ENCODE results near the gene ADAMTS14.
"Not testable (repeated sequence)": the region's sequence is repeated elsewhere in the genome, so short reads cannot be mapped to it uniquely, and the experiment has no call there.

The ADAMTS14 gene

DNA sequence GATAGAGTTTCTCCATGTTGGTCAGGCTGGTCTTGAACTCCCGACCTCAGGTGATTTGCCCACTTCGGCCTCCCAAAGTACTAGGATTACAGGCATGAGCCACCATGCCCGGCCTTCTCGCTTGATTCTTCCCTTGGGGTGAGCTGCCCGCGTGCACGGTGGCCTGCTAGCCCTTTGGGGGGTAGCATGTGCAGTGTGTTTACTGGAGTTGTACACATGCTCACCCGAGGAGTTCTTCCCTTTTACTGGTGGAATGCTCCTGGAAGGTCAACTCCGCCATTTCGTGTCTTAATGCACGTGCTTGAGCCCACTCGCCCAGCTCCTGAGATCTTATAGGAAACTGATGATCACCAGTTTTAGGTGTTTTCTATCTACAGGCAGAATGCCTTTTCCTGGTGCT, 17.0 kb upstream of the ADAMTS14 start:
- DNase-seq, result no peak

GRCh38 chr10:70656489-70656888, 15.8 kb upstream of the ADAMTS14 start:
- DNase-seq, result no peak

DNA sequence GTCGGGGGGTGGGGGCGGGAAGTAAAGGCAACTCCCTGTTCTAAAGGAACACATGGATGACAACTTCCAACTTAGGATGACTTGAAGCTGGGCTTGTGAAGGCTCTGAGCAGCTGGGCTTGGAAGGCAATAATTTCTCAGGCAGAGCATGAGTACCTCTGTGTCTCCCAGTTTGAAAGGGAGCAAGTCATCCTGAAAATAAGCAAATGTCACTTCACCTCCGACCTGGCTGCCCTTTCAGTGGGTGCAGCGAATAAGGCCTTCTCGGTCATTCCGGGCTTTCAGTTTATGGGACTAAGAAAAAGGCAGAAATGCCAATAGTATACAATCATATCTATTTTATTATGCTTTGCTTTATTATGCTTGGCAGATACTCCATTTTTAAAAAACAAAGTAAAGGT, 15.3 kb upstream of the ADAMTS14 start:
- no peak for DNase-seq

DNA sequence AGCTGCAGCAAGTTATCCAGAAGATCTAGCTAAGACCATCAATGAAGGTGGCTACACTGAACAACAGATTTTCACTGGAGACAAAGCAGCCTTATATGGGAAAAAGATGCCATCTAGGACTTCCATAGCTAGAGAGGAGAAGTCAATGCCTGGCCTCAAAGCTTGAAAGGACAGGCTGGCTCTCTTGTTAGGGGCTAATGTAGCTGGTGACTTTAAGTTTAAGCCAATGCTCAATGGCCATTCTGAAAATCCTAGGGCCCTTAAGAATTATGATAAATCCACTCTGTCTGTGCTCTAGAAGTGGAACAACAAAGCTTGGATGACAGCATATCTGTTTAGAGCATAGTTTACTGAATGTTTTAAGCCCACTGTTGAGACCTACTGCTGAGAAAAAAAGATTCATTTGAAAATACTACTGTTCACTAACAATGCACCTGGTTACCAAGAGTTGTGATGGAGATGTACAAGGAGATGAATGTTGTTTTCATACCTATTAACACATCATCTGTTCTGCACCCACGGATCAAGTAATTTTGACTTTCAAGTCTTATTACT, 13.6 kb upstream of the ADAMTS14 start:
- DNase-seq, result no peak

- DNase-seq, result no peak
Observed at GRCh38 chr10:70659306-70659705, 13.0 kb upstream of the ADAMTS14 start.

- peak in 17 of 51 donors; percentile 9 to 69 (median 44) for DNase-seq
Observed at GRCh38 chr10:70660722-70661121, 11.6 kb upstream of the ADAMTS14 start.

- no peak for DNase-seq
Observed at GRCh38 chr10:70661623-70662361, 10.5 kb upstream of the ADAMTS14 start.

GRCh38 chr10:70662362-70663220, 9.7 kb upstream of the ADAMTS14 start:
- DNase-seq, result no peak

- peak in 1 of 51 donors; percentile 46 for DNase-seq
Observed at GRCh38 chr10:70663458-70664409, 8.6 kb upstream of the ADAMTS14 start.

DNA sequence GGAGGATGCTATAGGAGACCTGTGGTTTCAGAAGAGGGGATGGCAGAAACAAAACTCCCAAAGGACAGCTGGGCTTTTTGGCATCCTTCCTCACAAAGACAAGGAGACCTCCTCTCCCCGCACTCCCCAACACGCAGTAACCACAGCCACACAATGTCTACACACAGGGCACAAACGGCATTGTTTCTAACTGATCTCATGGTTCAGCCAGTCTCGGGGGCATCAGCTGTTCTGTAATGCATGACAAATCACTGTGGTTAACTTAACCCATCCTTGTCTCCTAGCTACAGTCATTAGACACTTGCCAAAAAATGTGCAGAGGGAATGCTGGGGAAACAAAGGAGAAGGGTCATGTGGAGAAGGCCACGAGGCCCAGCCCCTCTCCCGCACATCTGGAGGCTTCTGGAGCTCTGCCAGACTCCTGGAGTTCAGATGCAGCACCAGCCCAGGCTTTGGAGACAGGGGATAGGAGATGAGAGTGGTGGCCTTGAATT, 7.6 kb upstream of the ADAMTS14 start:
- DNase-seq, result peak in 45 of 51 donors; percentile 7 to 91 (median 69)

DNA sequence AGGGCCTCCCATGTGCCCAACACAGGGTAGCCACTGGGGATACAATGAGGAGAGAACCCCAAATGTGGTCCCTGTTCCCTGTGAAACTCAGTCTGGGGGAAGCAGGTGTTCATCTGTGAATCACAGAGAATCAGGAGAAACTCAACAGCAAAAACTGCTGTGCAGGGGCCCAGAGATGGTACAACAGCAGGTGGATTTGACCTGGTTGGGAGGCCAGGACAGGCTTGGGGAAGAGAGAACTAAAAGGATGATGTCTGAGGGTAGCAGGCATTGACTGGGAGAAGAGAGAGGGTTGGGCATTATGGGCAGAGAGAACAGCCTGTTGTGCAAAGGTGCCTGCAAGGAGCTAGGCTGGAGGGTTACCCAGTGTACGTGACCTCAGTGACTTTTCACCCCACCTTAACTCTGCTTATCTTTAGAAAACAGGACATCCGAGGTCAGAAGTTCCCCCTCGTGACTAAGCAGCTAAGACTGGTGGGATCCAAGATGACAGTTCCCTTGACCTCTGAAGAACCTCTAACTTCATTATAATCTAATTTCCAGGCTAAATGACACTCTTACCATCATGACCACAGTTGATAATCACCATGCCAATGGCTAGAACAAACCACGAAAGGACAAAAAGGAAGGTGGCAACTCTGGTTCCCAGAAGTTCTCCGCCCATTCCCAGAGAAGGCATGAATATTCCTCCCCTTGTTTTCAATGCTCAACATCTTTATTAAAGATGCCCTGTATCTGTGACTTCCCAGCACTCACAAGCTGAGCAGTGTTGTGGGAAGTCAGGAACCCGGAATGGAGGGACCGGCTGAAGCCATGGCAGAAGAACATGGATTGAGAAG, 5.1 kb upstream of the ADAMTS14 start:
- no peak for DNase-seq

- not testable (repeated sequence) for DNase-seq
Observed at GRCh38 chr10:70667818-70668217, 4.5 kb upstream of the ADAMTS14 start.

DNA sequence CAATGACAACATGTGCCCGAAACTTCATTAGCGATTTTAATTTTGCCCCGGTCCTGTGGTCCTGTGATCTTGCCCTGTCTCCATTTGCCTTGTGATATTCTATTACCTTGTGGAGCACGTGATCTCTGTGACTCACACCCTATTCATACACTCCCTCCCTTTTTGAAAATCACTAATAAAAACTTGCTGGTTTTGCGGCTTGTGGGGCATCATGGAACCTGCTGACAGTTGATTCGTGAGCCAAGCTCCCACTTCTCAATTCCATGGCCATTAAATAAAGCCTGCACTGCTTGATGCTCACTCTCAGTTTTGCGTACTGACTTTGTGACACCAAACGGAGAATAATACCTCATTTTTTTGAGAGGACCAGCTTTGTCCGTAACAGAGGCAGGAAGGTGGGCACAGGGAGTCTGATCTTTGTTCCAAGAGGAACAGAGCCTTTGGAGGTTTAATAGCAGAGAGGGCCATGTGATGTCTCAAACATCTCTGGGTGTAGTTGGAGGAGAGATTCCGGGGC, 3.8 kb upstream of the ADAMTS14 start:
- DNase-seq, result no peak

- no peak for DNase-seq
Observed at GRCh38 chr10:70669015-70669414, 3.3 kb upstream of the ADAMTS14 start.

GRCh38 chr10:70669732-70670317, 2.5 kb upstream of the ADAMTS14 start:
- DNase-seq, result no peak

DNA sequence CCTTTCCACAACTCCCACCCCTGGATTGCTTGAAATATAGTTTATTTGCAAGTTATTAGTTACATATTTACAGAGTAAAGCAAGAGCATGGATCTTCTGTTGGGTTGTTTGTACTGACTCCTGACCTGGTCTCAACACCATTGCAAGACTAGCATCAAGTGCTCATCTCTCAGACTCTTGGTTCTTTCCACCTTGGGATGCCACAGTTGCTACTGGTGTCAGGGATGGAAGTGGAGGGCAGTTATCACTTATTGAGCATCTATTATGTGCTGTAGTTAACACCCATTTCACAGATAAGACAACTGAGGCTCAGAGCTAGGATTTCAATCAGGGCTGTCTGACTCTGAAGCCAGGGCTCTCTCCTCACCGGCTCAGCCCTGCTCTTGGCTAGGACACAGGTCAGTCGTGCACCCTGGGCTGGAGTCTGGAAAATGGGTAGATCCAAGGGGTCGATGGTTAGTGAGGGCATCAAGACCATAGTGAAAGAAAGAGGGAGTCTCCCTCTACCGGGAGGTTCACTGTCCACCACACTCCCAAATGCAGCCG, 614 bp upstream of the ADAMTS14 start:
- no peak for DNase-seq

GRCh38 chr10:70673043-70673928, 980 bp downstream of the ADAMTS14 start:
- peak in 3 of 51 donors; percentile 17 to 32 (median 21) for DNase-seq

All from hypothalamus (tissue), 51 donors.